PC-9 (cell line): ENCODE results near the gene DCAF17. TPM values are rescaled to one million over a fixed set of nuclear protein-coding genes. Genes with fewer than 3 reads are reported as not detected.

Experiments used
- BruUV-seq: library from RNA; stranded (reverse); fragments of 400-500 nt; replicated peaks from 2 replicates; lab custom pipeline; 2021; lab: Mats Ljungman, UMichigan
- CTCF ChIA-PET: fragments of 300-600 bp; sonication (Branson Sonifier 250); formaldehyde crosslinking; loops from one replicate; lab custom pipeline; 2022; ENCODE audit warnings: antibody characterized with exemption; lab: Charles Lee
- POLR2A ChIA-PET: fragments of 300-600 bp; sonication (Branson Sonifier 250); formaldehyde crosslinking; loops from one replicate; lab custom pipeline; 2022; ENCODE audit warnings: antibody characterized with exemption; ENCODE audit not compliant: unreplicated experiment; lab: Charles Lee
- DNase-seq, 2 experiments: peaks; one replicate each; pipeline versions ENCODE4 v3.0.0 to v3.0.0-alpha.2; 2015 to 2022; ENCODE audit warnings: mixed read lengths in 1 of 2
- H2AFZ ChIP-seq: fragments of 200-600 bp; sonication (generic); 2 replicates; pipeline ENCODE4 v1.8.1; 2017; ENCODE audit warnings: antibody characterized with exemption
- H3F3A ChIP-seq: fragments of 200-600 bp; sonication (generic); 2 replicates; pipeline ENCODE4 v1.8.1; 2017; ENCODE audit warnings: antibody characterized with exemption, mild to moderate bottlenecking, low read depth; ENCODE audit not compliant: insufficient read depth
- H3K27ac ChIP-seq: fragments of 200-600 bp; sonication (generic); 2 replicates; pipeline ENCODE4 v1.6.1; 2016; ENCODE audit warnings: mixed run types
- H3K27me3 ChIP-seq: fragments of 200-600 bp; sonication (generic); 2 replicates; pipeline ENCODE4 v1.6.1; 2016; ENCODE audit warnings: low read depth, mixed run types; ENCODE audit not compliant: insufficient read depth
- H3K36me3 ChIP-seq: fragments of 200-600 bp; sonication (generic); 2 replicates; pipeline ENCODE4 v1.6.1; 2016; ENCODE audit warnings: low read depth, mixed run types
- H3K4me1 ChIP-seq: fragments of 200-600 bp; sonication (generic); replicated peaks from 2 replicates; pipeline ENCODE4 v1.6.1; 2016; ENCODE audit warnings: mixed run types; ENCODE audit not compliant: insufficient read depth
- H3K4me2 ChIP-seq: fragments of 200-600 bp; sonication (generic); 2 replicates; pipeline ENCODE4 v1.6.1; 2017; ENCODE audit warnings: mixed run types
- H3K4me3 ChIP-seq: fragments of 200-600 bp; sonication (generic); 2 replicates; pipeline ENCODE4 v1.6.1; 2016; ENCODE audit warnings: mixed run types
- H3K79me2 ChIP-seq: fragments of 200-600 bp; sonication (generic); 2 replicates; pipeline ENCODE4 v1.6.1; 2017; ENCODE audit warnings: low read depth, mixed run types
- H3K9me2 ChIP-seq: fragments of 200-600 bp; sonication (generic); 2 replicates; pipeline ENCODE4 v1.8.1; 2017; ENCODE audit warnings: mild to moderate bottlenecking; ENCODE audit not compliant: insufficient read depth
- H3K9me3 ChIP-seq: fragments of 200-600 bp; sonication (generic); 2 replicates; pipeline ENCODE4 v1.8.1; 2016; ENCODE audit warnings: low read depth; ENCODE audit not compliant: insufficient read depth
- H4K20me1 ChIP-seq: fragments of 200-600 bp; sonication (generic); 2 replicates; pipeline ENCODE4 v1.8.1; 2017; ENCODE audit not compliant: insufficient read depth
- EZH2 ChIP-seq: fragments of 200-600 bp; sonication (generic); IDR thresholded peaks from 2 replicates; pipeline ENCODE4 v1.8.0; 2017; ENCODE audit warnings: antibody characterized with exemption, low read depth
- intact Hi-C: fragments of 100-400 bp; cut with micrococcal nuclease; formaldehyde crosslinking; loops from one replicate; pipeline ENCODE4 v1.10.0; 2022; ENCODE audit not compliant: unreplicated experiment
- total RNA-seq: library from RNA; stranded (reverse); gene quantifications from 2 replicates; pipeline ENCODE4 v1.2.3, GENCODE V29; 2021
- TF ChIP-seq, protein P1 (sequence below): fragments of 200-600 bp; sonication (generic); conservative IDR thresholded peaks from 2 replicates; pipeline ENCODE4 v1.6.1; 2017; ENCODE audit warnings: mixed run types, antibody characterized with exemption, mild to moderate bottlenecking, moderate library complexity

DCAF17 gene
- total RNA-seq, 1 experiment from 2014 or later: 22.0 TPM

DNA sequence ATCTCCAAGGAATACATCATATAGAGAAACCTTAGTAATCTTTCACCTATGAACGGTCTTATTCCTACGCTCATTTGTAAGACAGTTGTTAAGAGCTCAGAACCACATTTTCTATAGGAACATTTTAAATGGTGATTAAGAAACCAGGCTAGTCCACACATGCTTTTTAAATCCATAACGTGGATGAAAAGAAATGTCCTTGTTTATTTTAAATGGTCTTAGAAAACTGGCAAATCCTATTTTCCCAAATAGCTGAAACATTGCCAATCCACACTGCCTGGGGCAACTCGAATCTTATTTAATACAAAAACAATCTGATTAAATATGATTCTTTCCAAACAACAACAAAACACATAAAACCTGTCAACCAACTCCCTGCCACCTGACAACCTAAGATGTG lies 23.9 kb upstream of the DCAF17 start:
- Histone ChIP-seq H3K79me2 (peaks cover 14% of the 10 kb centered on the region), H2AFZ (no peak overlapping the region), H3K9me2 (no peaks in the 10 kb centered on the region; the same call in 1 of the 2 replicates), H3K27ac (0 out of 2 replicates have a peak overlapping the region, but pooled peaks have one; percentile 2), H3K4me1 (peaks cover 18% of the 10 kb centered on the region), H3K4me2 (peak overlapping the region; percentile 2; the same call in 1 of the 2 replicates), H3K4me3 (no peak overlapping the region), H3K9me3 (peaks cover 14% of the 10 kb centered on the region; the same call in 1 of the 2 replicates), H3F3A (no peaks in the 10 kb centered on the region; the same call in 1 of the 2 replicates), H4K20me1 (no peaks in the 10 kb centered on the region), H3K36me3 (no peaks in the 10 kb centered on the region), H3K27me3 (no peaks in the 10 kb centered on the region)
- intact Hi-C loops: loop anchor here (5.0 kb wide), 1 partner anchor 378 kb away; no protein-coding TSS in a partner anchor
- POLR2A ChIA-PET: interaction anchor here (0.5 to 0.6 kb wide), 3 partner anchors 249 to 518 kb away, joined by 3 to 6 read pairs (median 5); no protein-coding TSS in a partner anchor
- TF ChIP-seq EZH2: no peak
- TF ChIP-seq, protein P1, sequence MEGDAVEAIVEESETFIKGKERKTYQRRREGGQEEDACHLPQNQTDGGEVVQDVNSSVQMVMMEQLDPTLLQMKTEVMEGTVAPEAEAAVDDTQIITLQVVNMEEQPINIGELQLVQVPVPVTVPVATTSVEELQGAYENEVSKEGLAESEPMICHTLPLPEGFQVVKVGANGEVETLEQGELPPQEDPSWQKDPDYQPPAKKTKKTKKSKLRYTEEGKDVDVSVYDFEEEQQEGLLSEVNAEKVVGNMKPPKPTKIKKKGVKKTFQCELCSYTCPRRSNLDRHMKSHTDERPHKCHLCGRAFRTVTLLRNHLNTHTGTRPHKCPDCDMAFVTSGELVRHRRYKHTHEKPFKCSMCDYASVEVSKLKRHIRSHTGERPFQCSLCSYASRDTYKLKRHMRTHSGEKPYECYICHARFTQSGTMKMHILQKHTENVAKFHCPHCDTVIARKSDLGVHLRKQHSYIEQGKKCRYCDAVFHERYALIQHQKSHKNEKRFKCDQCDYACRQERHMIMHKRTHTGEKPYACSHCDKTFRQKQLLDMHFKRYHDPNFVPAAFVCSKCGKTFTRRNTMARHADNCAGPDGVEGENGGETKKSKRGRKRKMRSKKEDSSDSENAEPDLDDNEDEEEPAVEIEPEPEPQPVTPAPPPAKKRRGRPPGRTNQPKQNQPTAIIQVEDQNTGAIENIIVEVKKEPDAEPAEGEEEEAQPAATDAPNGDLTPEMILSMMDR: no peak
- CTCF ChIA-PET: interaction anchor here (0.7 to 0.8 kb wide), 2 partner anchors 275 to 437 kb away, joined by 3 read pairs; no protein-coding TSS in a partner anchor
- no TSS peak for BruUV-seq
- peak in 1 of 2 experiments; percentile 21 for DNase-seq

DNA sequence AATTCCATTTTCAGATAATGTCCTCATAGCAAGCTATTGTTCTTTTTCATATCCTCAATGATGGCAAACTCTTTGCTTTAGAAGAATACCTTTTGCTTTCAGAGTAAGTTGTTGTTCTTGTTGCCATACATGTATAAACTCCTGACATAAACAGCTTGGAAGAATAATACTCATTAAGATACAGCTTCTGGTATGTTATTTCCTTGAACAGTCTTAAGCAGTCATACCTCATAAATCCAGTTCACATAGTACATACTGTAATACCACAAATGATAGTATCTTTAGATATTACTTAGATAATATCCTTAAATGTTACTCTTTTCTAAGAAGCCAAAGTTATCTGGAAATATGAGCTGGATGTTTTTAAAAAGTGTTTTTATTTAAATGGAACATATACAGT lies 23.4 kb upstream of the DCAF17 start:
- peaks cover 14% of the 10 kb centered on the region for H3K79me2 ChIP-seq
- H3K4me1 ChIP-seq: peaks cover 18% of the 10 kb centered on the region
- H4K20me1 ChIP-seq: no peaks in the 10 kb centered on the region
- peaks cover 11% of the 10 kb centered on the region; the same call in 1 of the 2 replicates for H3K9me3 ChIP-seq
- H3K9me2 ChIP-seq: no peaks in the 10 kb centered on the region; the same call in 1 of the 2 replicates
- intact Hi-C loops: loop anchor here (5.0 kb wide), 1 partner anchor 378 kb away; no protein-coding TSS in a partner anchor
- H3K4me3 ChIP-seq: no peak overlapping the region
- no peaks in the 10 kb centered on the region for H3K36me3 ChIP-seq
- no peak for TF ChIP-seq EZH2
- TF ChIP-seq, protein P1: no peak
- POLR2A ChIA-PET: no interaction called here
- BruUV-seq: no TSS peak
- no peak for DNase-seq
- H3F3A ChIP-seq: no peaks in the 10 kb centered on the region; the same call in 1 of the 2 replicates
- no peak overlapping the region for H2AFZ ChIP-seq
- no peaks in the 10 kb centered on the region for H3K27me3 ChIP-seq
- H3K27ac ChIP-seq: peak overlapping the region; percentile 2; the same call in 1 of the 2 replicates
- CTCF ChIA-PET: interaction anchor here (0.6 to 0.8 kb wide), 2 partner anchors 215 to 275 kb away, joined by 3 to 4 read pairs; no protein-coding TSS in a partner anchor
- H3K4me2 ChIP-seq: peak overlapping the region; percentile 2; the same call in 1 of the 2 replicates

DNA sequence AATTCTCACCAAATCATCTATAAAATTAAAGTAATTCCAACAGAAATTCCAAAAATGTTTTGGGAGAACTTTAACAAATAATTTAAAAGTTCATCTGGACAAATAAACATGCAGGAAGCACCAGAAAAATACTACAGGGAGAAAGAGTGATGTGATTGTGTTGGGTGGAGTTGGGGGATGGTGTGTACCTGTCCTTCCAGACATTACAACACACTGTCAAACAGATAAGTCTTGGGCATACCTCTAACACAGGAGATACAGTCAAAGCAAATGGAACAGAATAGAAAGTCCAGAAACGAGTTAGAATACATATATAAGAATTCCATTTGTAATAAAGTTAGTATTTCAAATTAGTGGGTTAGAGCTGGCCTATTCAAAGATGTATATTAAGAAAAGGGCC lies 22.8 kb upstream of the DCAF17 start:
- intact Hi-C loops: loop anchor here (5.0 kb wide), 1 partner anchor 379 kb away; no protein-coding TSS in a partner anchor
- Histone ChIP-seq H3K9me3 (peaks cover 7% of the 10 kb centered on the region; the same call in 1 of the 2 replicates), H3K9me2 (no peaks in the 10 kb centered on the region; the same call in 1 of the 2 replicates), H3K4me2 (no peak overlapping the region), H2AFZ (no peak overlapping the region), H3K36me3 (no peaks in the 10 kb centered on the region), H3K27me3 (no peaks in the 10 kb centered on the region), H4K20me1 (no peaks in the 10 kb centered on the region), H3K4me3 (no peak overlapping the region), H3K27ac (no peak overlapping the region; the same call in 1 of the 2 replicates), H3F3A (no peaks in the 10 kb centered on the region; the same call in 1 of the 2 replicates), H3K4me1 (peaks cover 22% of the 10 kb centered on the region), H3K79me2 (peaks cover 14% of the 10 kb centered on the region)
- BruUV-seq: no TSS peak
- POLR2A ChIA-PET: no interaction called here
- TF ChIP-seq EZH2: no peak
- TF ChIP-seq, protein P1: no peak
- no peak for DNase-seq
- CTCF ChIA-PET: interaction anchor here (0.6 kb wide), 1 partner anchor 215 kb away, joined by 4 read pairs; no protein-coding TSS in a partner anchor
